Osteoblast (primary cell): Measurements from ENCODE around the gene PRTFDC1. TPM values are rescaled to one million over a fixed set of nuclear protein-coding genes. Genes with fewer than 3 reads are reported as not detected.

Experiments used
- DNase-seq: peaks from one replicate; pipeline ENCODE4 v3.0.0; 2011; ENCODE audit warnings: low spot score, mixed read lengths; ENCODE audit not compliant: insufficient read length; ENCODE audit errors: missing footprints
- H2AFZ ChIP-seq: 2 replicates; pipeline ENCODE4 v1.6.0; 2011; ENCODE audit warnings: mild to moderate bottlenecking, low read length
- H3K27ac ChIP-seq: 2 replicates; pipeline ENCODE4 v1.5.1; 2011; ENCODE audit warnings: mild to moderate bottlenecking, low read depth, low read length, moderate library complexity
- H3K27me3 ChIP-seq: 2 replicates; pipeline ENCODE4 v1.6.0; 2012; ENCODE audit warnings: mild to moderate bottlenecking, control low read depth, inconsistent platforms, low read length, moderate library complexity; ENCODE audit not compliant: insufficient read depth
- H3K36me3 ChIP-seq: 2 replicates; pipeline ENCODE4 v1.5.1; 2011; ENCODE audit warnings: mild to moderate bottlenecking, low read length, control low read depth, moderate library complexity; ENCODE audit not compliant: insufficient read depth
- H3K4me1 ChIP-seq: 2 replicates; pipeline ENCODE4 v1.5.1; 2011; ENCODE audit warnings: mild to moderate bottlenecking, low read length, control low read depth, moderate library complexity; ENCODE audit not compliant: insufficient read depth
- H3K4me2 ChIP-seq: 2 replicates; pipeline ENCODE4 v1.6.0; 2011; ENCODE audit warnings: mild to moderate bottlenecking, low read length; ENCODE audit not compliant: insufficient read depth
- H3K4me3 ChIP-seq: fragments of 200-600 bp; sonication (generic); 3 replicates; pipeline ENCODE4 v1.5.1; 2012; ENCODE audit warnings: mild to moderate bottlenecking, low read length, inconsistent platforms; ENCODE audit not compliant: insufficient read depth
- H3K79me2 ChIP-seq: 2 replicates; pipeline ENCODE4 v1.6.0; 2012; ENCODE audit warnings: mild to moderate bottlenecking, low read length, control low read depth, inconsistent platforms; ENCODE audit not compliant: insufficient read depth
- H3K9me3 ChIP-seq: 2 replicates; pipeline ENCODE4 v1.5.1; 2011; ENCODE audit warnings: low read depth, low read length, control low read depth
- H4K20me1 ChIP-seq: 2 replicates; pipeline ENCODE4 v1.6.0; 2012; ENCODE audit warnings: mild to moderate bottlenecking, low read length, control low read depth; ENCODE audit not compliant: insufficient read depth
- CTCF ChIP-seq: IDR thresholded peaks from 2 replicates; pipeline ENCODE4 v1.5.1; 2011; ENCODE audit warnings: mild to moderate bottlenecking, low read depth, low read length, moderate library complexity; ENCODE audit errors: extremely low read depth
- total RNA-seq: library from RNA; depleted of rRNA; stranded (reverse); fragments of >200 nt; gene quantifications from 2 replicates; pipeline ENCODE4 v1.2.3, GENCODE V29; 2012

Gene PRTFDC1
- total RNA-seq, 1 donor = 5.1 TPM

- TF ChIP-seq CTCF = no peak
- peaks cover 28% of the 10 kb centered on the region for H3K4me1 ChIP-seq
- no peak overlapping the region for H3K27ac ChIP-seq
- H3K27me3 ChIP-seq = no peaks in the 10 kb centered on the region
- H4K20me1 ChIP-seq = no peaks in the 10 kb centered on the region
- no peak for DNase-seq
- H3K9me3 ChIP-seq = no peaks in the 10 kb centered on the region
- H2AFZ ChIP-seq = no peak overlapping the region
- H3K4me2 ChIP-seq = no peak overlapping the region
- no peak overlapping the region for H3K4me3 ChIP-seq
- no peaks in the 10 kb centered on the region for H3K79me2 ChIP-seq
- H3K36me3 ChIP-seq = no peaks in the 10 kb centered on the region
These were observed 2.0 kb downstream of the PRTFDC1 start for GRCh38 chr10:24950439-24950838.

- no peak for DNase-seq
- H3K27me3 ChIP-seq = no peaks in the 10 kb centered on the region
- no peaks in the 10 kb centered on the region for H3K79me2 ChIP-seq
- no peaks in the 10 kb centered on the region for H4K20me1 ChIP-seq
- no peaks in the 10 kb centered on the region for H3K9me3 ChIP-seq
- H2AFZ ChIP-seq = no peak overlapping the region
- H3K4me1 ChIP-seq = peaks cover 36% of the 10 kb centered on the region
- H3K36me3 ChIP-seq = no peaks in the 10 kb centered on the region
- no peak for TF ChIP-seq CTCF
- H3K4me2 ChIP-seq = no peak overlapping the region
- H3K27ac ChIP-seq = no peak overlapping the region
- no peak overlapping the region for H3K4me3 ChIP-seq
These were observed 2.8 kb downstream of the PRTFDC1 start for GRCh38 chr10:24949616-24950015.

GRCh38 chr10:24947304-24948097 lies 4.9 kb downstream of the PRTFDC1 start:
- H3K4me2 ChIP-seq = no peak overlapping the region
- no peak overlapping the region for H3K27ac ChIP-seq
- H3K4me3 ChIP-seq = no peak overlapping the region
- no peak for DNase-seq
- H4K20me1 ChIP-seq = no peaks in the 10 kb centered on the region
- H3K36me3 ChIP-seq = no peaks in the 10 kb centered on the region
- H3K79me2 ChIP-seq = no peaks in the 10 kb centered on the region
- TF ChIP-seq CTCF = no peak
- H2AFZ ChIP-seq = no peak overlapping the region
- H3K27me3 ChIP-seq = no peaks in the 10 kb centered on the region
- no peaks in the 10 kb centered on the region for H3K9me3 ChIP-seq
- H3K4me1 ChIP-seq = peaks cover 33% of the 10 kb centered on the region

- no peaks in the 10 kb centered on the region for H4K20me1 ChIP-seq
- H3K79me2 ChIP-seq = no peaks in the 10 kb centered on the region
- TF ChIP-seq CTCF = peak; percentile 32
- no peaks in the 10 kb centered on the region for H3K27me3 ChIP-seq
- DNase-seq = peak; percentile 70
- no peaks in the 10 kb centered on the region for H3K36me3 ChIP-seq
- H3K4me3 ChIP-seq = no peak overlapping the region
- H3K27ac ChIP-seq = no peak overlapping the region
- peaks cover 20% of the 10 kb centered on the region for H3K4me1 ChIP-seq
- no peak overlapping the region for H2AFZ ChIP-seq
- H3K4me2 ChIP-seq = peak overlapping the region; percentile 11
- no peaks in the 10 kb centered on the region for H3K9me3 ChIP-seq
These were observed 7.7 kb downstream of the PRTFDC1 start for GRCh38 chr10:24944512-24945255.
